ENCODE results near the gene ADH1B.
"Not testable (repeated sequence)": the region's sequence is repeated elsewhere in the genome, so short reads cannot be mapped to it uniquely, and the experiment has no call there.

ADH1B gene

DNA sequence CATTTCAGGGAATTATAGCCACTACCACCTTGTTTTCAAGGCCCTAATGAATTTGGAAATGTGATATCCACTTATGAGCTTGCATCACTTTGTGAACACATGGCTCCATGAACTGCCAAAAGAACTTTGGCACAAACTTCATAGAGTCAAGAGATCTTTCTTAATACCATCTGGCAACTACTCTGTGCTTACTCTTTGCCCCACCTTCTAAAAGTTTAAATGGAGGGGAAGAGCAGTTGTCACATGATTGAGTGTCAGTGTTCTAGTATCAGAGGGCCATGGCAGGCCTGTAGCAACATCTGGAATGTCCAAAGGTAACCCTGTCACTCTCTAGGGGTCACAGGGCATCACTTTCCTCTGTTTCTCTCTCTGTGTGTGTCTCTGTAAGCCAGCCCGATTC is 2.6 kb upstream of the ADH1B start:
- DNase-seq, result peak; percentile 71

DNA sequence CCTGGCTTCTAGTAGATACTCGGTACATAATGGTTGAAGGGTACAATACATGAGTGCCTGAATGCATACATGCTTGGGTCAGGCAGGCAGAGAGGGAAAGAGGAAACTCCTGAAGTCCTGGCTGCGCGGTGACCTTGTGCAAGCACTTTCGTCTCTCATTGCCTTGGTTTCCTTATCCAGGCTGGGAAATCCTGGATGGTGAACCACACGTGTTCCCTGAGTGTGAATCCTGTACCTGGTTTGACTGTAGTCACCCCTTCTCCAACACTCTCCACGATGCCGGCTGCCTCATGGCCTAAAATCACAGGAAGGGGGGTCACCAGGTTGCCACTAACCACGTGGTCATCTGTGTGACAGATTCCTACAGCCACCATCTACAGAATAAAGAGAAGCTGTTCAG is 3.4 kb downstream of the ADH1B start:
- not testable (repeated sequence) for DNase-seq

DNA sequence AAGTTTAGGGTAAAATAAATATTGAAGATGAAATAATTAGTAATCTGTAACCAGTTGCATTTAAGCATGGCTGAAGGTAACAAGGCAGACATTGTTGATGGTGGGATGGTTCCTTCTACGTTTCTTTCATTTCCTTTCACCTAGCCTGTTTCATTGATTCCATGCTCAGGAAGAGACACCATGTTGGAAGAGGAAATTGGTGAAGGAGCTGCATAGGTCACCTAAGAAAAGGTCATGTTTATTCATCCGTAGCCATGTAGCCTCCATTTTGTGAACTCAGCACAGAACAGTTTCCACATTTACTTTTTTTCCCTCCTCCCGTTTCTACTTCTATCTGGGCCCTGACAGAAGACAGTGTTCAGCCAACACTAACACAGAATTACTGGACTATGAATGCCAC is 3.8 kb downstream of the ADH1B start:
- no peak for DNase-seq

DNA sequence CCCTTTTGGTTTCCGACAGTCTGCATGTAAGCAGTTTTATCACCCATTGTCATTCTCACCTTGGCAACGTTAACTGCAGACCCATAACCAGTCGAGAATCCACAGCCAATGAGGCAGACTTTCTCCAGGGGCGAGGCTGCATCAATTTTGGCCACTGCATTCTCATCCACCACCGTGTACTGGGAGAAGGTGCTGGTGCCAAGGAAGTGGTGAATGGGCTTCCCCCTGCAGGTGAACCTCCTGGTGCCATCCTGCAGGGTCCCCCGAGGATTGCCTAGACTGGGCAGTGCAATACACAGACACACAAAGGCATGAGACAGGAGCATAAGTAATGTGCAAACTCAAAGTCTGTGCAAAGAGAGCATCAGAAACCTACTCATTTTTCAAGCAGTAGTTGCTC is 5.4 kb downstream of the ADH1B start:
- no peak for DNase-seq

- DNase-seq, result no peak
Observed at GRCh38 chr4:99314211-99314610, 7.0 kb downstream of the ADH1B start.

DNA sequence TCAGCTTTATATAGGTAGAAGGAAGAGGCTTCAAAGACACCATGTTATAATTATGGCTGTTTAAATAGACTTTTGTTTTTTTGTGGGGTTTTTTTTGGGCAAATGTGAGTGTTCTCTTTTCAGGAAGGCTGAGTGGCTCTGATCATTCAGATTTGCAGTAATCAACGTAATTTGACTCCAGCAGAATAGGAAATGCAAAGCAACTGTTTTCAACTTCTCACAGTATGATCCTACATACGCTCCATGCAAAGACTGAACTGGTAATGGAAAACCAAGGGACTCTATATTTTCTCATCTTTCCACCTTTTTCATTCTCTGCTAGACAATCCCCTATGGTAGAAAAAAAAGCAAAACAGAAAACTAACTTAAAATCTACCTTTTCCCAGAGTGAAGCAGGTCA is 10.8 kb downstream of the ADH1B start:
- DNase-seq, result no peak

GRCh38 chr4:99305638-99306400 is 15.4 kb downstream of the ADH1B start:
- DNase-seq, result no peak

DNA sequence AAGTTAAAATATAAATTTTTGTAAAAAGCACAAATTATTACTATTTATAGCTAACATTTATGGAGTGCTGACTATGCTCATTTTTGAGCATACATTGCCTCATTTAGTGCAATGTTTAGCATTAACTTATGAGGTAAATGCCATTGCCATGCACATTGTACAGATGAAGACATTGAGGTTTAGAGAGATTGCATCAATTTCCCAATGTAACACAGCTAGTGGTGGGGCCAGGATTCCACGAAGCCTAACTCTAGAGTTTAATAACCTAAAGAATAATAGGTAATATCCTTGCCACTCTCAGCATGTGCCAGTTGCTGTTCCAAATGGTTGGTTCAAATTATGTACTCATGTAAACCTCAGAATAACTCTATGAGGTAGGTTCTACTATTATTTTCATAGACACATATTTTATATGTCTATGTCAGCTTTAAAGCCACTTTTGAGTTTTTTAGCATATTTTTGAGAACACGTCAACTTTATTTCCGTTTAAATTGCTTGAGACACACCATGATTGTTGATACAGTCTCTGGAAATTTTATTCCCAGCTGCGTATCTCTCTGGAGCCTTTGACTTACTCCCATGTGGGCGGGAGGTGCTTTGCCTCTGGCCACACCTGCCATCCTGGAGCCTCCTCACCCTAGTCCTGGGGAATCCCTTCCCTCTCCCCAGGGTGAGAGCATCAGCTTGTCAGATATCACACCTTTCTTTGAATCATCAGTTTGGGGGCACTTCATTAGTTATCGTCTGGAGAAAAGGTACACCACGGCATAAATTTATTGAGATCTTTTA is 19.6 kb downstream of the ADH1B start:
- no peak for DNase-seq

- DNase-seq, result peak; percentile 2
Observed at GRCh38 chr4:99300934-99301333, 20.3 kb downstream of the ADH1B start.

DNA sequence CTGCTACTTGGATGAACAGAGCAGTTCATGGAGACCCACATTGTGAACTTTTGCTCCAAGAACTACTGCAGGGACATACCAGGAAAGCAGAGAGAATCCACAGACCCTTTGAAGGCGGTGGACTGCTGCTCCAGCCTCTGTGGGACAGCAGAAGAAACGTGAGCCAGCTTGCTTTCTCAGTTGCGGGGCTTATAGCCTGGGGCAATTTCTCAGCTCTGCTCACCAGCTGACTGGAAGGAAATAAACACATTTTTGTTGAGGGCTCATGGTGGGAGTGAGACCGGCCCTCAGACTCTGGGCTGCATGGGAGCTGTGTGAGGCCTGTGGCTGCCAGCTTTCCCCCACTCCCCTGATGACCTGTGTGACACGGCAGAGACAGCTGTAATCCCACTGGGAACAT is 27.8 kb downstream of the ADH1B start:
- no peak for DNase-seq

GRCh38 chr4:99290848-99291786 is 30.1 kb downstream of the ADH1B start, which contains the start of gene ADH1A:
ADH1A (minus strand) TSS chr4:99290985; CDS start chr4:99290914, 71 bp downstream.
- DNase-seq, result no peak

GRCh38 chr4:99285387-99285786 is 35.8 kb downstream of the ADH1B start:
- DNase-seq, result no peak

DNA sequence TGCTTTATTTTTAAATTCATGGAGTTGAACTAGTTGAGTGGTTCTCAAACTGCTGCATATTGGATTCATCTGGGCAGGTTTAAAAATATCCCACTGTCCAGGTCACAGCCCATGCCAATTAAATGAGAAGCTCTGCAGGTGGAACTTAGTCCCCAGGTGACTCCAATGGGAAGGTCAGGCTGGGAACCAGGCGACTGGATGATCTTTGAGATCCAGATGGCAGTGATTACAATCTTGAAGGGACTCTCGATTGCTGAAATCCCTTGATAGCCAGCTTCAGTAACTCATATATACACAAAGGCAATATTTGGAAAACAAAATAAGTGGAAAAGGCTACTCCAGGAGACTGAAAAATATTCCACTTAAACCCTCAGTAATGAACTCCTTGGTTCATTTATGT is 38.5 kb downstream of the ADH1B start:
- no peak for DNase-seq

GRCh38 chr4:99281261-99281660 is 39.9 kb downstream of the ADH1B start:
- DNase-seq, result no peak

DNA sequence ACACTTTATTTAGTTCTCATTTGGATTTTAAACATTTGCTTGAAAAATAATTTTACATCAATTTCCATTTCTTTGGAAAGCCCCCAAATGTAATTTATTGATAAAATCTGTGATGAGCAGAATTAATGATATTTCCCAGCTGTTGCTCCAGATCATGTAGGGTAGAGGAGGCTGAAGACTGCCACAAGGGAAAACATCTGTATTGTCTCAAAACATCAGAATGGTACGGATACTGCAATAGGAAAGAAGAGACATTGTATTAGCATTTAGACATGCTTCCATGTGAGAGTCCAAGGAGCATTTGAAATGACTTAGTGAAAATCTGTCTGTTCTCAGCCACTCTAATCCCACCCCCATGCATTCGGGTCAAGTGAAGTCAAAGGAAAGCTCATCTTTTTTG is 44.8 kb downstream of the ADH1B start:
- no peak for DNase-seq

GRCh38 chr4:99275885-99276284 is 45.3 kb downstream of the ADH1B start:
- DNase-seq, result no peak

DNA sequence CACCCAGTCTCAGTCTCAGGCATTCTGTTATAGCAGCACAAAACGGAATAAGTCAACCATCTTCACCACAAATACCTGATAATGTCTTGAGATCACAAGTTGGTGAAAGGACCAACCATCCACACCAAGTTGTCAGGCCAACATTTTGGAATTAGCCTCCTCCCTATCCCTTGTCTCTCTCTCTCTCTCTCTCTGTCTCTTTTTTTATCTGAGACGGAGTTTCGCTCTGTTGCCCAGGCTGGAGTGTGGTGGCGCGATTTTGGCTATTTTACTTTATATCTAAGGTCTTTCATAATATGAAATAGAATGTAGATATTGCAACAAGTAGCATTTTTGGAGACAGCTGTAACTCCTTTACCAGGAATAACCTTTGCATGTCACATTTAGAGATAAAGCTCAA is 46.2 kb downstream of the ADH1B start:
- no peak for DNase-seq

DNA sequence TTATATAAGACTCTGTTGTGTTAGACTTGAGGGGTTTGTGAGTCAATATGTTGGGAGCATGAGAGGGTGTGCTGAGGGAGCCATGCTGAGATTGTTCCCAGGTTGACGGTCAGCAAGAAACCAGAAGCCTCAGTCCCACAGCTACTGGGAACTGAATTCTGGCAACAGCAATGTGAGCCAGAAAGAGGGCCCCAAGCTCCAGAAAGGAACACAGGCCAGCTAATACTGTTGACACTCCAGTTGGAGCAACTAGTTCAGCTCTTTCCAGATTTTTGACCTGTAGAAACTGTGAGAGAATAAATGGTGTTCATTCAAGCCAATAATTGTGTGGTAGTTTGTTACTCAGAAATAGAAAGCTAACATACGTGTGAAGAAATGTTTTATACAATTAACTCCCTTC is 47.5 kb downstream of the ADH1B start:
- no peak for DNase-seq

- no peak for DNase-seq
Observed at GRCh38 chr4:99264927-99265326, 56.3 kb downstream of the ADH1B start.
